Measurements from ENCODE around the gene AMBN.

AMBN gene

GRCh38 chr4:70581980-70582379 lies 10.1 kb upstream of the AMBN start:
- H3K4me1 ChIP-seq (ENCODE audit: control insufficient read depth, insufficient read depth, low read length, unreplicated experiment): no peaks in the 10 kb centered on the region
- no peak overlapping the region for H2AFZ ChIP-seq (ENCODE audit: low read length, unreplicated experiment)
- no peaks in the 10 kb centered on the region; the same call in 1 of the 2 replicates for H3K27me3 ChIP-seq (ENCODE audit: insufficient read depth, low read length)
- H3K27ac ChIP-seq (ENCODE audit: low read depth, low read length): no peak overlapping the region
- no peak overlapping the region for H3K4me3 ChIP-seq (ENCODE audit: low read depth, low read length)
- H3K36me3 ChIP-seq (ENCODE audit: insufficient read depth, low read length): no peaks in the 10 kb centered on the region
- no peaks in the 10 kb centered on the region for H3K79me2 ChIP-seq (ENCODE audit: control insufficient read depth, insufficient read depth, low read length, unreplicated experiment)

GRCh38 chr4:70583952-70584834 lies 7.9 kb upstream of the AMBN start:
- H3K4me3 ChIP-seq (ENCODE audit: low read depth, low read length): no peak overlapping the region
- H3K27me3 ChIP-seq (ENCODE audit: insufficient read depth, low read length): no peaks in the 10 kb centered on the region
- no peak overlapping the region for H3K27ac ChIP-seq (ENCODE audit: low read depth, low read length)
- no peaks in the 10 kb centered on the region for H3K79me2 ChIP-seq (ENCODE audit: control insufficient read depth, insufficient read depth, low read length, unreplicated experiment)
- no peaks in the 10 kb centered on the region for H3K36me3 ChIP-seq (ENCODE audit: insufficient read depth, low read length)
- no peaks in the 10 kb centered on the region for H3K4me1 ChIP-seq (ENCODE audit: control insufficient read depth, insufficient read depth, low read length, unreplicated experiment)
- no peak overlapping the region for H2AFZ ChIP-seq (ENCODE audit: low read length, unreplicated experiment)

GRCh38 chr4:70586841-70587240 lies 5.2 kb upstream of the AMBN start:
- Histone ChIP-seq H3K27me3 (ENCODE audit: insufficient read depth, low read length) (no peaks in the 10 kb centered on the region), H3K36me3 (ENCODE audit: insufficient read depth, low read length) (no peaks in the 10 kb centered on the region), H3K4me3 (ENCODE audit: low read depth, low read length) (no peak overlapping the region), H3K27ac (ENCODE audit: low read depth, low read length) (no peak overlapping the region), H3K79me2 (ENCODE audit: control insufficient read depth, insufficient read depth, low read length, unreplicated experiment) (no peaks in the 10 kb centered on the region), H3K4me1 (ENCODE audit: control insufficient read depth, insufficient read depth, low read length, unreplicated experiment) (no peaks in the 10 kb centered on the region), H2AFZ (ENCODE audit: low read length, unreplicated experiment) (no peak overlapping the region)

GRCh38 chr4:70589785-70590184 lies 2.3 kb upstream of the AMBN start:
- Histone ChIP-seq H3K36me3 (ENCODE audit: insufficient read depth, low read length) (no peaks in the 10 kb centered on the region), H3K27me3 (ENCODE audit: insufficient read depth, low read length) (no peaks in the 10 kb centered on the region), H3K4me3 (ENCODE audit: low read depth, low read length) (no peak overlapping the region), H2AFZ (ENCODE audit: low read length, unreplicated experiment) (no peak overlapping the region), H3K27ac (ENCODE audit: low read depth, low read length) (no peak overlapping the region), H3K79me2 (ENCODE audit: control insufficient read depth, insufficient read depth, low read length, unreplicated experiment) (no peaks in the 10 kb centered on the region), H3K4me1 (ENCODE audit: control insufficient read depth, insufficient read depth, low read length, unreplicated experiment) (peaks cover 4% of the 10 kb centered on the region)

- Histone ChIP-seq H2AFZ (ENCODE audit: low read length, unreplicated experiment) (no peak overlapping the region), H3K27me3 (ENCODE audit: insufficient read depth, low read length) (no peaks in the 10 kb centered on the region), H3K4me3 (ENCODE audit: low read depth, low read length) (peak overlapping the region; percentile 27; the same call in 1 of the 2 replicates), H3K4me1 (ENCODE audit: control insufficient read depth, insufficient read depth, low read length, unreplicated experiment) (peaks cover 4% of the 10 kb centered on the region), H3K36me3 (ENCODE audit: insufficient read depth, low read length) (no peaks in the 10 kb centered on the region), H3K79me2 (ENCODE audit: control insufficient read depth, insufficient read depth, low read length, unreplicated experiment) (no peaks in the 10 kb centered on the region), H3K27ac (ENCODE audit: low read depth, low read length) (no peak overlapping the region)
These were observed 2.1 kb downstream of the AMBN start for GRCh38 chr4:70594196-70594595.

- no peaks in the 10 kb centered on the region for H3K27me3 ChIP-seq (ENCODE audit: insufficient read depth, low read length)
- H3K36me3 ChIP-seq (ENCODE audit: insufficient read depth, low read length): no peaks in the 10 kb centered on the region
- no peaks in the 10 kb centered on the region for H3K79me2 ChIP-seq (ENCODE audit: control insufficient read depth, insufficient read depth, low read length, unreplicated experiment)
- peaks cover 5% of the 10 kb centered on the region for H3K4me1 ChIP-seq (ENCODE audit: control insufficient read depth, insufficient read depth, low read length, unreplicated experiment)
- H2AFZ ChIP-seq (ENCODE audit: low read length, unreplicated experiment): peak overlapping the region; percentile 1
- H3K27ac ChIP-seq (ENCODE audit: low read depth, low read length): no peak overlapping the region
- H3K4me3 ChIP-seq (ENCODE audit: low read depth, low read length): no peak overlapping the region
These were observed 8.2 kb downstream of the AMBN start for GRCh38 chr4:70600305-70600704.

- Histone ChIP-seq H2AFZ (ENCODE audit: low read length, unreplicated experiment) (peak overlapping the region; percentile 1), H3K27ac (ENCODE audit: low read depth, low read length) (no peak overlapping the region), H3K36me3 (ENCODE audit: insufficient read depth, low read length) (no peaks in the 10 kb centered on the region), H3K27me3 (ENCODE audit: insufficient read depth, low read length) (no peaks in the 10 kb centered on the region), H3K4me1 (ENCODE audit: control insufficient read depth, insufficient read depth, low read length, unreplicated experiment) (peaks cover 5% of the 10 kb centered on the region), H3K4me3 (ENCODE audit: low read depth, low read length) (no peak overlapping the region), H3K79me2 (ENCODE audit: control insufficient read depth, insufficient read depth, low read length, unreplicated experiment) (no peaks in the 10 kb centered on the region)
These were observed 8.9 kb downstream of the AMBN start for GRCh38 chr4:70600977-70601376.

GRCh38 chr4:70601422-70602039 lies 9.5 kb downstream of the AMBN start:
- no peak overlapping the region for H2AFZ ChIP-seq (ENCODE audit: low read length, unreplicated experiment)
- no peak overlapping the region for H3K27ac ChIP-seq (ENCODE audit: low read depth, low read length)
- no peaks in the 10 kb centered on the region for H3K27me3 ChIP-seq (ENCODE audit: insufficient read depth, low read length)
- no peak overlapping the region for H3K4me3 ChIP-seq (ENCODE audit: low read depth, low read length)
- H3K4me1 ChIP-seq (ENCODE audit: control insufficient read depth, insufficient read depth, low read length, unreplicated experiment): peaks cover 5% of the 10 kb centered on the region
- no peaks in the 10 kb centered on the region for H3K36me3 ChIP-seq (ENCODE audit: insufficient read depth, low read length)
- no peaks in the 10 kb centered on the region for H3K79me2 ChIP-seq (ENCODE audit: control insufficient read depth, insufficient read depth, low read length, unreplicated experiment)

GRCh38 chr4:70603856-70604255 lies 11.8 kb downstream of the AMBN start:
- Histone ChIP-seq H3K4me1 (ENCODE audit: control insufficient read depth, insufficient read depth, low read length, unreplicated experiment) (peaks cover 5% of the 10 kb centered on the region), H3K4me3 (ENCODE audit: low read depth, low read length) (no peak overlapping the region), H3K27ac (ENCODE audit: low read depth, low read length) (no peak overlapping the region), H3K27me3 (ENCODE audit: insufficient read depth, low read length) (no peaks in the 10 kb centered on the region; the same call in 1 of the 2 replicates), H3K79me2 (ENCODE audit: control insufficient read depth, insufficient read depth, low read length, unreplicated experiment) (no peaks in the 10 kb centered on the region), H2AFZ (ENCODE audit: low read length, unreplicated experiment) (no peak overlapping the region), H3K36me3 (ENCODE audit: insufficient read depth, low read length) (no peaks in the 10 kb centered on the region)

GRCh38 chr4:70606459-70606858 lies 14.4 kb downstream of the AMBN start:
- Histone ChIP-seq H3K27ac (ENCODE audit: low read depth, low read length) (no peak overlapping the region), H3K4me3 (ENCODE audit: low read depth, low read length) (no peak overlapping the region), H3K36me3 (ENCODE audit: insufficient read depth, low read length) (no peaks in the 10 kb centered on the region), H3K27me3 (ENCODE audit: insufficient read depth, low read length) (no peaks in the 10 kb centered on the region; the same call in none of the 2 replicates), H3K79me2 (ENCODE audit: control insufficient read depth, insufficient read depth, low read length, unreplicated experiment) (no peaks in the 10 kb centered on the region), H3K4me1 (ENCODE audit: control insufficient read depth, insufficient read depth, low read length, unreplicated experiment) (peaks cover 5% of the 10 kb centered on the region), H2AFZ (ENCODE audit: low read length, unreplicated experiment) (no peak overlapping the region)

All from ACC112 (cell line).